AG09309 (cell line): ENCODE data around the gene BCO2.

ENCODE experiments used
- DNase-seq: peaks from one replicate; pipeline ENCODE4 v3.0.0-alpha.2; 2010; ENCODE audit warnings: low read depth
- H3K4me3 ChIP-seq: 2 replicates; pipeline ENCODE4 v1.5.1; 2011; ENCODE audit warnings: mild to moderate bottlenecking, low read depth, low read length, moderate library complexity; ENCODE audit not compliant: control insufficient read depth
- TF ChIP-seq, protein P1 (sequence below): IDR thresholded peaks from 2 replicates; pipeline ENCODE4 v1.5.1; 2011; ENCODE audit warnings: mild to moderate bottlenecking, low read depth, low read length, inconsistent platforms; ENCODE audit not compliant: insufficient read depth, control insufficient read depth; ENCODE audit errors: missing control alignments

Gene BCO2

DNA sequence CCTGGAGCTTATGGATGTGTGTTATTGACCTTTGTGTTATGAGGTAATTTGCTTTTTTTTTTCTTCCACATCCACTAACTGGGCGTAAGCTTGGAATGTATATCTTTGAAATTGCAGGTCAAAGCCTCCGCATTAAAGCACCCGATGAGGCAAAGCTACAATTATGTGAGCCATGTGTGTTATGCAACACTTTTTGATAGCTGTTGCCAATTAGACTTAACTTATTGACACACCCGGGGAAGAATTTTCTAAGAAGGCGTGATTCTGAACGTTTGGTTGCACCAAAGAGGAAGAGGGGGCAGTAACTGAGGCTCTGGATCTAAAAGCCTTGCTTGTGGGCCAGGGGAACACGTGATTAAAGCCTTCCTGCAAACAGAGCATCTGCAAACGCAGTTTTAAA lies 8.8 kb upstream of the BCO2 start:
- no peak for DNase-seq

DNA sequence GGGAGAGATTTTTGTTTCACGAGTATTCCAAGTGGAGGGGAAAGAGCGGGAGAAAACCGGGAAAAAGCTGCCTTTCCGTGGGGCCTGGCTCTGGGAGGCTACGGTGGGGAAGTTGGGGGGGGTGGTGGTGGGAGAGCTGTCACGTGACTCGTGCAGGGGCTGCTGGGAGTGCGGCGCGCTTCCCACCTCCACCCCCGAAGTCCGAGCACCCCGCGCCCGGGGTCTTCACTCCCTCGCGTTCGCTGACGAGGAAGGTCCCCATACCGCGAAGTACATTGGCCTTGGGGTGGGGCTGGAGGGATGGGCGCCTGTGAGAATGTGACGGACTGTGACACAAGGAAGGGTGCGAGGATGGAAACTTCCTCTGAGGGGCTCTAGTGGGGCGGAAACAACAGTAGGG lies 8.2 kb upstream of the BCO2 start, which contains the start of gene TEX12:
Gene TEX12, plus strand, starts transcription at position 228 of the 400 bp plus-strand sequence. CDS start 1,897 bp downstream, outside the sequence.
- H3K4me3 ChIP-seq: no peak within 1 kb of the TSS
- TF ChIP-seq, protein P1, sequence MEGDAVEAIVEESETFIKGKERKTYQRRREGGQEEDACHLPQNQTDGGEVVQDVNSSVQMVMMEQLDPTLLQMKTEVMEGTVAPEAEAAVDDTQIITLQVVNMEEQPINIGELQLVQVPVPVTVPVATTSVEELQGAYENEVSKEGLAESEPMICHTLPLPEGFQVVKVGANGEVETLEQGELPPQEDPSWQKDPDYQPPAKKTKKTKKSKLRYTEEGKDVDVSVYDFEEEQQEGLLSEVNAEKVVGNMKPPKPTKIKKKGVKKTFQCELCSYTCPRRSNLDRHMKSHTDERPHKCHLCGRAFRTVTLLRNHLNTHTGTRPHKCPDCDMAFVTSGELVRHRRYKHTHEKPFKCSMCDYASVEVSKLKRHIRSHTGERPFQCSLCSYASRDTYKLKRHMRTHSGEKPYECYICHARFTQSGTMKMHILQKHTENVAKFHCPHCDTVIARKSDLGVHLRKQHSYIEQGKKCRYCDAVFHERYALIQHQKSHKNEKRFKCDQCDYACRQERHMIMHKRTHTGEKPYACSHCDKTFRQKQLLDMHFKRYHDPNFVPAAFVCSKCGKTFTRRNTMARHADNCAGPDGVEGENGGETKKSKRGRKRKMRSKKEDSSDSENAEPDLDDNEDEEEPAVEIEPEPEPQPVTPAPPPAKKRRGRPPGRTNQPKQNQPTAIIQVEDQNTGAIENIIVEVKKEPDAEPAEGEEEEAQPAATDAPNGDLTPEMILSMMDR: no peak
- no peak for DNase-seq

More for the DNA sequence above, 8.8 kb upstream of the BCO2 start:
- TF ChIP-seq, protein P1: no peak
- H3K4me3 ChIP-seq: no peak overlapping the region

DNA sequence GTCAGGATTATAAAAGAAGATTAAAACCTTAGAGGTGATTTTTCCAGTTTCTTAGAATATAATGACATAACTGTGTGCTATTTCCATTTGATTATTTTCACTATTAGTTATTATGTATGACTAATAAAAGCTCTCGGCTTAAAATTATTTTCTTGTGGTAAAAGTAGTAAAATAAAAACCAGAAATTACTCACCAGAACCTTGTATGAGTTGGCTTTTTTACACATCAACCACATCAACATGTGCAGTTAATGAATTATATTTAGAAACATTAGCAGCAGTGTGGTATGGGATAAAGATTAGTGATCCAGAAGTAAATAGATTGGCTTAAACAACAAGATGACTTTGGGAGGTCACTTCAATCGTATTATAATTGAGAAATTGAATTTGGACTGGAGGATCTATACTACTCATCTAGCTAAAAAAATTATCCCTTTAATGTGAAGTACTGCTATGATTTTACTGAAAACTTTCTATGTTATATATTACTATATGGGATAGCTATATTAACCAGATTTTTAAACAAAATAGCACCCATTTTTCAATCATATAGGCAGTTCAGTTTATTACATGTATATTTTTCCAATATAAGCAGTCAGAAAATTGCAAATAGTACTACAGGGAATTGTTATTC lies 2.8 kb upstream of the BCO2 start:
- no peak overlapping the region for H3K4me3 ChIP-seq
- DNase-seq: no peak
- TF ChIP-seq, protein P1: no peak

DNA sequence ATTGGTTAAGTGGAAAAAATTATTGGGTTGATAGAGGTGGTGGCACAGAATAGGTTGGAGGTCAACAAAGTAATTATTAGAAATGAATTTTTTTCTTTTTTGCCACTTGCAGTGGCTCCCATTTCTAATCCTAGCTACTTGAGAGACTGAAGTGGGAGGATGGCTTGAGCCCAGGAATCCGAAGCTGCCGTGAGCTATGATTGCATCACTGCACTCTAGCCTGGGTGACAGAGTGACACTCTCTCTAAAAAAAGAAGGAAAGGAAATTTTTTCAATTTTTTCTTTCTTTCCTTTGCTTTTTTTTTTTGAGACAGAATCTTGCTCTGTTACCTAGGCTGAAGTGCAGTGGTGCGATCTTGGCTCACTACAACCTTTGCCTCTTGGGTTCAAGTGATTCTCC lies 2.2 kb upstream of the BCO2 start:
- H3K4me3 ChIP-seq: no peak overlapping the region
- DNase-seq: no peak
- TF ChIP-seq, protein P1: no peak

DNA sequence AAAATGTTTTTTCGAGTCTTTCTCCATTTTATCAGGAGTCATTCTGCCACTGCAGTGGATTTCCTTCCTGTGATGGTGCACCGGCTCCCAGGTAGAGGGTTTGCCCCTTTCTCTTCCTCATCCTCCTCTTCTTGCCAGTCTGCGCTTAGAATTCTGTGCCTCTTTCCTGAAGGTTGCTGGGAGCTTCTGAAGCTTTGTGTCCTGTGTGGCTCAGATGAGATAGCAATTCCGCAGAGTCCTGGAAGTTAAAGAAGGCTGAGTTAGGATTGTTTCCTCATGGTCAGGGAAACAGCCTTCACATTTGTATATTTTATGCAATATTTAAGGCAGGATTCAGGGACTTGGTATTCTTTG lies 264 bp downstream of the BCO2 start:
- no peak for DNase-seq
- TF ChIP-seq, protein P1: no peak
- H3K4me3 ChIP-seq: peak overlapping the region; percentile 8

DNA sequence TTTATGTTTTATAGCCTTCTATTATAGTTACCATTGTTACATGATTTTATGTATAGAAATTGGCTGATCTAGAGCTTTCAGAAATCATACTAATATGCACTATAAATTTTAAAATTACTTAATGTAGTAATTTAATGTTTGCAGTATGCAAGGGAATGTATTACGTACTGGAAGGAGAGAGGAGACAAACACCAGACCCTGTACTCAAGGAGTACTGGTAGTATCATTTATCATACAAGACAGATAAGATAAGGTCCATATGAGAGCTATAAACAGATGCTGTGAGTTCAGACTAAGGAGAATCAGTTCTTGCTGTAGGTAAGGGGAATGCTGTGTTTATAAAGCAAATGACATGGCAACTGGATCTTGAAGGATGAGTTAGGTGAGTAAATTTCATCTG lies 765 bp downstream of the BCO2 start:
- DNase-seq: no peak
- TF ChIP-seq, protein P1: no peak
- H3K4me3 ChIP-seq: no peak overlapping the region

DNA sequence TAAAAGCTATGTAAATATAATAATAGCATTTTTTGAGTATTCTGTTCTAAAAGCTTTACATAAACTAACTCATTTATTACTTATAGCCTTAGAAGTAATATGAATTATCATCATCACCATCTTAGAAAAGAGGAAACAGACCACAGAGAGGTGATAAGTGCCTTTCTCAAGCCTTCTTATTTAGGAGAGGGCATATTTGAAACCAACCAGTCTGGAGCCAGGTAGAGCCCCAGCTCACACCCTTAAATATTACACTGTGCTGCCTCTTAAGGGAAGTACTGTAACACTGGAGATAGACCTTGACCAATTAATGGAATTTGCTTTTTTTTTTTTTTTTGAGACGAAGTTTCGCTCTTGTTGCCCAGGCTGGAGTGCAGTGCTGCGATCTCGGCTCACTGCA lies 2.3 kb downstream of the BCO2 start:
- TF ChIP-seq, protein P1: no peak
- no peak for DNase-seq
- no peak overlapping the region for H3K4me3 ChIP-seq
